Measurements from ENCODE around the gene SPESP1.

SPESP1 gene

GRCh38 chr15:68991723-68992122, 61.4 kb downstream of the SPESP1 start:
- no peak for DNase-seq (ENCODE audit: low read depth)

- DNase-seq (ENCODE audit: low read depth): no peak
Observed at GRCh38 chr15:68992696-68993095, 62.4 kb downstream of the SPESP1 start.

- no peak for DNase-seq (ENCODE audit: low read depth)
Observed at GRCh38 chr15:68993276-68993675, 63.0 kb downstream of the SPESP1 start.

GRCh38 chr15:68994149-68994548, 63.8 kb downstream of the SPESP1 start:
- DNase-seq (ENCODE audit: low read depth): no peak

GRCh38 chr15:68994981-68995761, 64.8 kb downstream of the SPESP1 start:
- DNase-seq (ENCODE audit: low read depth): no peak

All from activated T-cell treated with anti-CD3 and anti-CD28 coated beads for 48 hours (primary cell).